Activated gamma-delta T cell (primary cell): ENCODE results near the gene SNCB.
"Not testable (repeated sequence)": the region's sequence is repeated elsewhere in the genome, so short reads cannot be mapped to it uniquely, and the experiment has no call there.

ENCODE experiments used
- DNase-seq: peaks from one replicate; lab custom pipeline; 2025; lab: John Stamatoyannopoulos, UW

The SNCB gene

GRCh38 chr5:176599749-176600430, 30.4 kb downstream of the SNCB start:
- not testable (repeated sequence) for DNase-seq

- no peak for DNase-seq
Observed at GRCh38 chr5:176597417-176598389, 32.6 kb downstream of the SNCB start.

- peak; percentile 52 for DNase-seq
Observed at GRCh38 chr5:176596689-176597416, 33.5 kb downstream of the SNCB start.

GRCh38 chr5:176596069-176596644, 34.2 kb downstream of the SNCB start:
- DNase-seq = no peak

GRCh38 chr5:176595386-176595943, 34.9 kb downstream of the SNCB start:
- DNase-seq = no peak

GRCh38 chr5:176594554-176594953, 35.8 kb downstream of the SNCB start:
- no peak for DNase-seq

GRCh38 chr5:176593273-176593869, 37.0 kb downstream of the SNCB start:
- no peak for DNase-seq

GRCh38 chr5:176592573-176592972, 37.8 kb downstream of the SNCB start:
- no peak for DNase-seq

GRCh38 chr5:176591667-176592066, 38.7 kb downstream of the SNCB start:
- DNase-seq = not testable (repeated sequence)

GRCh38 chr5:176590035-176590717, 40.2 kb downstream of the SNCB start:
- DNase-seq = no peak

GRCh38 chr5:176589039-176589769, 41.1 kb downstream of the SNCB start:
- no peak for DNase-seq

GRCh38 chr5:176588297-176588696, 42.0 kb downstream of the SNCB start:
- no peak for DNase-seq

- no peak for DNase-seq
Observed at GRCh38 chr5:176587398-176587797, 42.9 kb downstream of the SNCB start.

- DNase-seq = no peak
Observed at GRCh38 chr5:176583076-176583475, 47.3 kb downstream of the SNCB start.

GRCh38 chr5:176581361-176581760, 49.0 kb downstream of the SNCB start:
- DNase-seq = no peak

GRCh38 chr5:176579323-176579722, 51.0 kb downstream of the SNCB start:
- no peak for DNase-seq

- no peak for DNase-seq
Observed at GRCh38 chr5:176578391-176578808, 51.9 kb downstream of the SNCB start.

GRCh38 chr5:176577312-176578176, 52.8 kb downstream of the SNCB start:
- DNase-seq = no peak
